Astrocyte (in vitro differentiated cells and primary cell): ENCODE measurements around the gene GGNBP2.

ENCODE experiments used
- CTCF ChIP-seq: IDR thresholded peaks from 2 replicates; pipeline ENCODE4 v1.5.1; 2011; ENCODE audit warnings: low read depth, mild to moderate bottlenecking, inconsistent platforms, low read length, moderate library complexity; ENCODE audit not compliant: insufficient read depth
- EZH2 ChIP-seq: IDR thresholded peaks from 2 replicates; pipeline ENCODE4 v1.6.1; 2012; ENCODE audit warnings: mild to moderate bottlenecking, low read length, inconsistent platforms; ENCODE audit not compliant: insufficient read depth

- no peak for TF ChIP-seq CTCF
- no peak for TF ChIP-seq EZH2
These were observed 49.1 kb downstream of the GGNBP2 start for GRCh38 chr17:36593656-36594316.
